ENCODE results near the gene GGT6.

DNA sequence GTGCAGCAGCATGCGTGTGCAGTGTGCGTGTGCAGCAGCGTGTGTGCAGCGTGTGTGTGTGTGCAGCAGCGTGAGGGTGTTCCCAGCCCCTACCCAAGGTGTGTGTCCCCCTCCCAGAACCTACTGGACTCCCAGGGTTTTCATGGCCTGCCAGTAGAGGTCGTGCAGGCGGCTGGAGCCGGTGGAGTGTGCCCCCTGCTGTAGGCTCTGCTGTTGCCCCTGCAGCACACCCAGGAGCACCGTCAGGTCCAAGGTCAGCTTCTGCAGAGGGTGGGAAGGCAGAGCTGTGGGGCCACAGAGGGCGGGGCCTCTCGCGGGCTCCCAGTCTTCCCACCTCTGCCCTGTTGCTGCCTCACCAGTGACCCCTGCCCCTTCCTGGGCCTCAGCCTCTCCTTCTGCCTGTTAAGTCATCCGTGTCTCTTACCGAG is 20.1 kb downstream of the GGT6 start:
- TF ChIP-seq, protein P1, sequence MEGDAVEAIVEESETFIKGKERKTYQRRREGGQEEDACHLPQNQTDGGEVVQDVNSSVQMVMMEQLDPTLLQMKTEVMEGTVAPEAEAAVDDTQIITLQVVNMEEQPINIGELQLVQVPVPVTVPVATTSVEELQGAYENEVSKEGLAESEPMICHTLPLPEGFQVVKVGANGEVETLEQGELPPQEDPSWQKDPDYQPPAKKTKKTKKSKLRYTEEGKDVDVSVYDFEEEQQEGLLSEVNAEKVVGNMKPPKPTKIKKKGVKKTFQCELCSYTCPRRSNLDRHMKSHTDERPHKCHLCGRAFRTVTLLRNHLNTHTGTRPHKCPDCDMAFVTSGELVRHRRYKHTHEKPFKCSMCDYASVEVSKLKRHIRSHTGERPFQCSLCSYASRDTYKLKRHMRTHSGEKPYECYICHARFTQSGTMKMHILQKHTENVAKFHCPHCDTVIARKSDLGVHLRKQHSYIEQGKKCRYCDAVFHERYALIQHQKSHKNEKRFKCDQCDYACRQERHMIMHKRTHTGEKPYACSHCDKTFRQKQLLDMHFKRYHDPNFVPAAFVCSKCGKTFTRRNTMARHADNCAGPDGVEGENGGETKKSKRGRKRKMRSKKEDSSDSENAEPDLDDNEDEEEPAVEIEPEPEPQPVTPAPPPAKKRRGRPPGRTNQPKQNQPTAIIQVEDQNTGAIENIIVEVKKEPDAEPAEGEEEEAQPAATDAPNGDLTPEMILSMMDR (IDR thresholded peaks at IDR 0.05) = no peak
- TF ChIP-seq POLR2A (IDR thresholded peaks at IDR 0.05) (no peak), EP300 (IDR thresholded peaks at IDR 0.05; ENCODE audit: low read depth) (no peak), POLR2AphosphoS5 (IDR thresholded peaks at IDR 0.05) (no peak)
